Kidney (tissue), 14 donors: Measurements from ENCODE around the gene ECM1. TPM values are rescaled to one million over a fixed set of nuclear protein-coding genes. Genes with fewer than 3 reads are reported as not detected.
A peak's percentile ranks its signal among the peaks of the same experiment; 100 is the strongest.

Experiments used
- DNase-seq, 5 donors: peaks; one replicate each; pipeline ENCODE4 v3.0.0-alpha.2; 2013 to 2020
- FAIRE-seq: peaks from 2 replicates; lab custom pipeline; 2012; peaks lifted over from hg19 to GRCh38; lab: Jason Lieb, UNC
- H3K27ac ChIP-seq, 2 donors: one replicate each; pipeline ENCODE4 v1.7.0; 2013; ENCODE audit warnings: low read depth in 2 of 2, low read length in 2 of 2, inconsistent platforms in 1 of 2
- H3K27me3 ChIP-seq: one replicate; pipeline ENCODE4 v1.7.1; 2013; ENCODE audit warnings: low read length, inconsistent platforms; ENCODE audit not compliant: control insufficient read depth, insufficient read depth
- H3K36me3 ChIP-seq, 3 donors: one replicate each; pipeline versions ENCODE4 v1.7.0 to v1.7.1; 2013; ENCODE audit warnings: low read length in 3 of 3, control low read depth in 1 of 3, inconsistent platforms in 1 of 3; ENCODE audit not compliant: insufficient read depth in 3 of 3, control insufficient read depth in 2 of 3
- H3K4me1 ChIP-seq, 3 donors: one replicate each; pipeline versions ENCODE4 v1.7.0 to v1.7.1; 2013; ENCODE audit warnings: low read length in 3 of 3, inconsistent platforms in 1 of 3, low read depth in 1 of 3; ENCODE audit not compliant: control insufficient read depth in 2 of 3, insufficient read depth in 2 of 3
- H3K4me3 ChIP-seq, 3 donors: one replicate each; pipeline versions ENCODE4 v1.7.0 to v1.8.1; 2013; ENCODE audit warnings: low read length in 3 of 3, control low read depth in 1 of 3, inconsistent platforms in 1 of 3
- H3K9ac ChIP-seq, 3 donors: one replicate each; pipeline versions ENCODE4 v1.7.0 to v1.7.1; 2013; ENCODE audit warnings: low read length in 3 of 3, control low read depth in 1 of 3, inconsistent platforms in 1 of 3
- H3K9me3 ChIP-seq, 3 donors: one replicate each; pipeline versions ENCODE4 v1.7.0 to v1.7.1; 2013; ENCODE audit warnings: low read length in 3 of 3, control low read depth in 1 of 3, inconsistent platforms in 1 of 3; ENCODE audit not compliant: control insufficient read depth in 2 of 3, insufficient read depth in 1 of 3
- intact Hi-C: fragments of 100-400 bp; cut with DNase I; formaldehyde crosslinking; loops from one replicate; pipeline ENCODE4 v1.11.1; 2022
- polyA plus RNA-seq: library from polyadenylated mRNA; stranded (reverse); fragments of 350-450 nt; fragmentation: Illumina TruSeq; extraction: RNeasy Lipid Tissue Mini Kit (QIAGEN cat#74804); gene quantifications from one replicate; pipeline ENCODE4 v1.2.3, GENCODE V29; 2014; ENCODE audit warnings: low read depth, low replicate concordance; ENCODE audit not compliant: insufficient read depth
- total RNA-seq: library from RNA; stranded (reverse); fragmentation: NEBNext Ultra II Directional; extraction: Animal tissue kit (Norgen Biotek cat#: 25700); gene quantifications from one replicate; pipeline ENCODE4 v1.2.1, GENCODE V29; 2021
- TF ChIP-seq, protein P1 (sequence below): IDR thresholded peaks from 3 replicates; pipeline ENCODE4 v1.5.1; 2012; ENCODE audit warnings: mild to moderate bottlenecking, moderate library complexity, borderline replicate concordance; ENCODE audit not compliant: insufficient read depth; ENCODE audit errors: extremely low read depth
- donor health status: control.
- donor health status: control.
- donor health status: control.
- donor health status: control.
- donor health status: control.
- donor health status: DM: yes; HTN: yes; CAD: no.
- donor health status: Normal renal cell carcinoma (clear cell type).

The ECM1 gene
- total and polyA plus RNA-seq, 2 donors from 2014 or later = 9.2 to 36.4 TPM

DNA sequence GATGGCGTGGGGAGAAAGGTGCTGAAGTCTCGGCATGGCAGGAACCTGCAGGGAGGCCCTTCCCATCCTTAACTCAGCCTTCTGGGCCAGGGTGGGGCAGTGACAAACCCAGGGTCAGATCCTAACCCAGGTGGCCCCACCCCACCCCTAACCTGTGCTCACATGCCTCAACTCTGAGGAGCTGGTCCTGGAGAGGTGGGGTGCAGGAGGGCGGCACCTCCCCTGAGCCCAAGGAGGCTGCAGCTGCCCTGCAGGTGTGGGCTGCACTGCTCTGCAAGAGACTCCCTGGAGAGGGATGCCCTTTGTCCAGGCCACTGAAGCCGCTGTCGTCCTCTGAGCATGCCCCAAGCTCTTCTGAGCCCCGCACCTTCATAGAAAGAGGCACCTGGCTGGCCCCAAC, 26.1 kb downstream of the ECM1 start:
- Histone ChIP-seq H3K9me3 (no peaks in the 10 kb centered on the region), H3K4me3 (no peak overlapping the region), H3K27ac (no peak overlapping the region), H3K9ac (no peak overlapping the region), H3K36me3 (no peaks in the 10 kb centered on the region), H3K4me1 (no peaks in the 10 kb centered on the region), H3K27me3 (no peaks in the 10 kb centered on the region)
- TF ChIP-seq, protein P1, sequence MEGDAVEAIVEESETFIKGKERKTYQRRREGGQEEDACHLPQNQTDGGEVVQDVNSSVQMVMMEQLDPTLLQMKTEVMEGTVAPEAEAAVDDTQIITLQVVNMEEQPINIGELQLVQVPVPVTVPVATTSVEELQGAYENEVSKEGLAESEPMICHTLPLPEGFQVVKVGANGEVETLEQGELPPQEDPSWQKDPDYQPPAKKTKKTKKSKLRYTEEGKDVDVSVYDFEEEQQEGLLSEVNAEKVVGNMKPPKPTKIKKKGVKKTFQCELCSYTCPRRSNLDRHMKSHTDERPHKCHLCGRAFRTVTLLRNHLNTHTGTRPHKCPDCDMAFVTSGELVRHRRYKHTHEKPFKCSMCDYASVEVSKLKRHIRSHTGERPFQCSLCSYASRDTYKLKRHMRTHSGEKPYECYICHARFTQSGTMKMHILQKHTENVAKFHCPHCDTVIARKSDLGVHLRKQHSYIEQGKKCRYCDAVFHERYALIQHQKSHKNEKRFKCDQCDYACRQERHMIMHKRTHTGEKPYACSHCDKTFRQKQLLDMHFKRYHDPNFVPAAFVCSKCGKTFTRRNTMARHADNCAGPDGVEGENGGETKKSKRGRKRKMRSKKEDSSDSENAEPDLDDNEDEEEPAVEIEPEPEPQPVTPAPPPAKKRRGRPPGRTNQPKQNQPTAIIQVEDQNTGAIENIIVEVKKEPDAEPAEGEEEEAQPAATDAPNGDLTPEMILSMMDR = no peak
- intact Hi-C loops = loop anchor here (10.0 kb wide), 1 partner anchor 69 kb away; no protein-coding TSS in a partner anchor
- DNase-seq = no peak
- no peak for FAIRE-seq

DNA sequence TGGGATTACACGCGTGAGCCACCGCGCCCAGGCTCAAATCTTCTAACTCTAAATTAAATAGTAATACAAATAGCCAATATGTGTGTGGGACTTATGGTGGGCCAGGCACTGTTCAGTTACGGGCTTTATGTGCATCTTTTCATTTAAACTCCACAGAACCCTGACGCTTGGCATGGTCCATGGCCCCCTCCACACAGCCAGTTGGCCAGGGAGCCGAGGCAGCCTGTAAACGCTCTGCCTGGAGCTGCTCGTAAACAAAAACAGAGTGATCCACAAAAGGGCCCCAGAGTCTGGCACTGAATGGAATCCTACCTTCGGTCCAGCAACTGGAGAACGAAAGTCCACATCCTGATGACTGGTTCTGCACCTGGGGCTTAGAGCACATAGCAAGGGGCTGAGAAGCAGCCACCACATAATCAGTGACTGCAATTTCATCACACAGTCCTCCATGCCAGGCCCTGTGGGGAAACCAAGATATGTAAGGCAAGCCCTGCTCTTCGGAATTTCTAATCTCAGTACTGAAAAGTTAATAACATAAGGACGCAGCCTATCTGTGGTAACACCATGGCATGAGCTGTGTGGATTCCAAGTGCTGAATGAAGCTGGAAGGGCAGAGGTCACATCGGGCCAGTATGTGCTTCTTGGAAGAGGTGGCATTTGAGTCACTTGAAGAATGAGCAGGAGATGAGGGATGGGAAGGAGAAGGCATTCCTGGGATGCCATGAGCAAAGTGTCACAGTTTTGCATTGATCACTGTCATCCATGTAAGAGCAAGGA, 27.8 kb downstream of the ECM1 start:
- Histone ChIP-seq H3K36me3 (no peaks in the 10 kb centered on the region), H3K9ac (no peak overlapping the region), H3K9me3 (no peaks in the 10 kb centered on the region), H3K4me3 (no peak overlapping the region), H3K4me1 (no peaks in the 10 kb centered on the region), H3K27ac (no peak overlapping the region), H3K27me3 (no peaks in the 10 kb centered on the region)
- no peak for FAIRE-seq
- TF ChIP-seq, protein P1 = no peak
- DNase-seq = peak in 1 of 5 donors; percentile 45
- intact Hi-C loops = loop anchor here (10.0 kb wide), 1 partner anchor 71 kb away; no protein-coding TSS in a partner anchor

DNA sequence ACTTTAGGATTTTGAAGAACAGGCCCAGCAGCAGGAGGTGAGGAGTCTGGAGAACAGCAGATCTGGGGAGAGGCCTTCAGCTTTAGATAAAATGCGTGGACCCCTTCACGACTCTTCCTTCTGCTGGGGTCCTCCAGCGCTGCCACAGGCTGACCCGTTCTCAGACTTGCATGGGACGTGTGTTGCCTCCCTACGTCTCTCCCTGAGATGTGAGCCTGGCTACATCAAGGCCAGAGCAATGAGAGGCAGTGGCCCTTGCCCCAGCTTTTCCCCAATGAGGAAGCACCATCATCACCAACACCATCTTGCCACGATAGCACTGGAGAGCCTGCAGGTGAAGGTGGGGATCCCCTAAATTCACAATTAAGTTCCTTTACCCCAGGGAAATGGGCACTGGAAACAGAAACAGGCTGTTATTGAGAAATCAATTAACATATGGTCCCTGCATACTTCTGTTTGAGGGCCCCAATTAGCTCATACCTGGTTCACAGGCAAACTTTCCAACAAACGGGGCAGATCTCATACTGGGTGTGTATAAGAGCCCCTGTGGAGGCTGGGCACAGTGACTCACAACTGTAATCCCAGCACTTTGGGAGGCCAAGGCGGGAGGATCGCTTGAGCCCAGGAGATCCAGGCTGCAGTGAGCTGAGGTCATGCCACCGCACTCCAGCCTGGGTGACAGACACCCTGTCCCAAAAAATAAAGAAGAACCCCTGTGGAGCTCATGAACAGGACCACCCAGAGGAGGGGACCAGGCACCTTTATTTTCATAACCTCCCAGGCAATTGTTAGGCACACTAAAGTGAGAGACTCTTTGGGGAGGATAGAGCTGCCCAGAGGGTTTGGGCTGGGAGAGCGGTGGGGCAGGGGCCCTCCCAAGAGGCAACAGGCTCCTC, 29.2 kb downstream of the ECM1 start:
- FAIRE-seq = no peak

More for the DNA sequence above, 29.2 kb downstream of the ECM1 start:
- Histone ChIP-seq H3K36me3 (no peaks in the 10 kb centered on the region), H3K4me3 (no peak overlapping the region), H3K9ac (no peak overlapping the region), H3K9me3 (no peaks in the 10 kb centered on the region), H3K27ac (no peak overlapping the region), H3K4me1 (no peaks in the 10 kb centered on the region), H3K27me3 (no peaks in the 10 kb centered on the region)
- intact Hi-C loops = loop anchor here (10.0 kb wide), 1 partner anchor 72 kb away; no protein-coding TSS in a partner anchor
- TF ChIP-seq, protein P1 = no peak
- no peak for DNase-seq
